Measurements from ENCODE around the gene ZNF692. TPM values are rescaled to one million over a fixed set of nuclear protein-coding genes. Genes with fewer than 3 reads are reported as not detected.

Gene ZNF692
- total and polyA plus RNA-seq, 3 experiments from 2014 or later = 9.6 to 58.7 (median 56.0) TPM

DNA sequence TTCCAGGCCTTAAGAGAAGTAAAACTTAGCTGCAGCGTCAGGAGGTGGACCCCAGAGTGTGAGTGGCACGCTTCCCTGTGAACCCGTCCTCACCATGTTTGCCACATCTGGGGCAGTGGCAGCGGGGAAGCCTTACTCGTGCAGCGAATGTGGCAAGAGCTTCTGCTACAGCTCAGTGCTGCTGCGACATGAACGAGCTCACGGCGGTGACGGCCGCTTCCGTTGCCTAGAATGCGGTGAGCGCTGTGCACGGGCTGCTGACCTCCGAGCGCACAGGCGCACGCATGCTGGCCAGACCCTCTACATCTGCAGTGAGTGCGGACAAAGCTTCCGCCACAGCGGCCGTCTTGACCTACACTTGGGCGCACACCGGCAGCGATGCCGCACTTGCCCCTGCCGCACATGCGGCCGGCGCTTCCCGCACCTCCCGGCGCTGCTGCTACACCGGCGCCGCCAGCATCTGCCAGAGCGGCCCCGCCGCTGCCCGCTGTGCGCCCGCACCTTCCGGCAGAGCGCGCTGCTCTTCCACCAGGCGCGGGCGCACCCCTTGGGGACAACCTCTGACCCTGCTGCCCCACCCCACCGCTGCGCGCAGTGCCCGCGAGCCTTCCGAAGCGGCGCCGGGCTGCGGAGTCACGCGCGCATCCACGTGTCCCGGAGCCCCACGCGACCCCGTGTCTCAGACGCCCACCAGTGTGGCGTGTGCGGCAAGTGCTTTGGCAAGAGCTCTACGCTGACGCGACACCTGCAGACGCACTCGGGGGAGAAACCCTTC lies 11.5 kb downstream of the ZNF692 start:
- Mint-ChIP-seq H3K4me1 (peaks cover 2 to 4% (median 2%) of the 10 kb centered on the region in 3 donors), H3K4me3 (no peak overlapping the region), H3K9me3 (no peaks in the 10 kb centered on the region), H3K36me3 (peaks cover 5 to 68% (median 8%) of the 10 kb centered on the region in 3 donors), H3K27ac (no peak overlapping the region), H3K27me3 (no peaks in the 10 kb centered on the region)
- no peak overlapping the region for H3K27ac ChIP-seq (ENCODE audit: low read depth, low read length)
- ChIA-PET POLR2A (no interaction called here), CTCF (no interaction called here)
- no peaks in the 10 kb centered on the region for H3K9me3 ChIP-seq (ENCODE audit: low read length)
- H3K4me3 ChIP-seq (ENCODE audit: low read length) = no peak overlapping the region
- peaks cover 2% of the 10 kb centered on the region for H3K4me1 ChIP-seq (ENCODE audit: insufficient read depth, low read length)
- peak in 1 of 5 donors; percentile 28 for DNase-seq
- peaks cover 20% of the 10 kb centered on the region for H3K36me3 ChIP-seq (ENCODE audit: insufficient read depth, low read length)
- no peaks in the 10 kb centered on the region for H3K27me3 ChIP-seq (ENCODE audit: insufficient read depth, low read length, poor library complexity, severe bottlenecking)

GRCh38 chr1:248844526-248844925 lies 14.4 kb downstream of the ZNF692 start:
- POLR2A ChIA-PET = no interaction called here
- no peaks in the 10 kb centered on the region for H3K9me3 ChIP-seq (ENCODE audit: low read length)
- H3K27me3 Mint-ChIP-seq = no peaks in the 10 kb centered on the region

DNA sequence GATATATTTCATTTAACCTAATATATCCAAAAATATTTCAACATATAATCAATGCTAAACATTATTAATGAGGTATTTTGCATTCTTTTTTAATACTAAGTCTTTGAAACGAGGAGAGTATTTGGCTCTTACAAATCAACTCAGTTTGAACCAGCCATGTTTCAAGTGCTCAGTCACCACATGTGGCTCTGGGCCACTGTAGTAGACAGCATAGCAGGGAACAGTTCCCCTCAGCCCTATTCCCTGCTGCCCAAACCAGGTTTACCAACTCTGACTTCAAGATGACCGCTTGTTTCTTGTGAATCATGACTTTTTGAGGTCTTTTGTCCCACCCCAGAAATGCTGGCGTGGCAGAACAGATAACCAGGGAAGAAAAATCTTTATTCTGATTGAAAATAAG lies 15.2 kb downstream of the ZNF692 start:
- Mint-ChIP-seq H3K4me1 (peaks cover 24 to 39% (median 36%) of the 10 kb centered on the region in 3 donors), H3K4me3 (no peak overlapping the region), H3K36me3 (peaks cover 1 to 57% (median 4%) of the 10 kb centered on the region in 3 donors), H3K9me3 (no peaks in the 10 kb centered on the region), H3K27me3 (no peaks in the 10 kb centered on the region), H3K27ac (peak overlapping the region in 1 of 8 donors; percentile 47)
- DNase-seq = no peak
- ChIA-PET CTCF (interaction anchor here (3.0 kb wide), 1 partner anchor 15 kb away, joined by 15 read pairs; the partner anchor contains the start of gene ZNF692), POLR2A (no interaction called here)
- no peaks in the 10 kb centered on the region for H3K27me3 ChIP-seq (ENCODE audit: insufficient read depth, low read length, poor library complexity, severe bottlenecking)
- no peak overlapping the region for H3K27ac ChIP-seq (ENCODE audit: low read depth, low read length)
- no peak overlapping the region for H3K4me3 ChIP-seq (ENCODE audit: low read length)
- H3K4me1 ChIP-seq (ENCODE audit: insufficient read depth, low read length) = peaks cover 21% of the 10 kb centered on the region
- H3K36me3 ChIP-seq (ENCODE audit: insufficient read depth, low read length) = peaks cover 16% of the 10 kb centered on the region
- H3K9me3 ChIP-seq (ENCODE audit: low read length) = no peaks in the 10 kb centered on the region

More at GRCh38 chr1:248844526-248844925, 14.4 kb downstream of the ZNF692 start:
- no peak overlapping the region for H3K4me3 ChIP-seq (ENCODE audit: low read length)
- CTCF ChIA-PET = interaction anchor here (0.8 to 1.3 kb wide), 2 partner anchors 14 to 18 kb away, joined by 3 to 4 read pairs; partner anchors contain the start of genes SH3BP5L and ZNF692
- H3K27ac ChIP-seq (ENCODE audit: low read depth, low read length) = no peak overlapping the region
- Mint-ChIP-seq H3K4me3 (no peak overlapping the region), H3K9me3 (no peaks in the 10 kb centered on the region), H3K27ac (no peak overlapping the region), H3K36me3 (peaks cover 5 to 62% (median 8%) of the 10 kb centered on the region in 3 donors), H3K4me1 (peaks cover 16 to 32% (median 28%) of the 10 kb centered on the region in 3 donors)
- peaks cover 17% of the 10 kb centered on the region for H3K4me1 ChIP-seq (ENCODE audit: insufficient read depth, low read length)
- peak in 1 of 5 donors; percentile 23 for DNase-seq
- H3K36me3 ChIP-seq (ENCODE audit: insufficient read depth, low read length) = peaks cover 20% of the 10 kb centered on the region
- H3K27me3 ChIP-seq (ENCODE audit: insufficient read depth, low read length, poor library complexity, severe bottlenecking) = no peaks in the 10 kb centered on the region

GRCh38 chr1:248842781-248843331 lies 16.0 kb downstream of the ZNF692 start:
- H3K27ac Mint-ChIP-seq = peak overlapping the region in 1 of 8 donors; percentile 17
- CTCF ChIA-PET = interaction anchor here (1.0 to 3.0 kb wide), 3 partner anchors 16 to 83 kb away, joined by 4 to 15 read pairs (median 5); partner anchors contain the start of genes SH3BP5L and ZNF692

DNA sequence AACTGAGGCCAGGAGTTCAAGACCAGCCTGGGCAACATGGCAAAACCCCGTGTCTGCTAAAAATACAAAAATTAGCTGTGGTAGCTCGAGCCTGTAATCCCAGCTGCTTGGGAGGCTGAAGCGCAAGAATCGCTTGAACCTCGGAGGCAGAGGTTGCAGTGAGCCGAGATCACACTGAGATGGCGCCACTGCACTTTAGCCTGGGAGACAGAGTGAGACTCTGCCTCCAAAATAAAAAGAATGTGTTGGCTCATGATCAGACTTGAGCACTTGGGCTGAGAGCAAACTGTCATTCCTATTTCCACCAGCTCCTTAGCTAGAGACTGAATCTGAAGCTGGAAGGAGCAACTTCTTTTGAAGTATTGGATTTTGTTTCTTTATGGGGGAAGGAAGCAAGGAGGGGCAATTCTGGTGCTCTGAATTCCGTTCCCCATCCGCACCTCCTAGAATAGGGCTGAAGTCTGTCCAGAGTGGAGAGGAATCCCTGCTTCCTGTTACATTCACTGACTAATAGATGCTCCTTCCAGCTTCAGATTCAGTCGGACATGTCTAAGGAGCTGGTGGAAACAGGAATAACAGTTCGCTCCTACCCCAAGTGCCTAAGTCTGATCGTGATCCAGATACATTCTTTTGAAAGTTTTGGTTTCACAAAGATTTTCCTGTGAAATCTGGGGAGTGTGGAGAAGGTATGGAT lies 17.0 kb downstream of the ZNF692 start:
- peaks cover 28% of the 10 kb centered on the region for H3K4me1 ChIP-seq (ENCODE audit: insufficient read depth, low read length)
- peak overlapping the region in 4 of 8 donors; percentile 64 to 91 (median 72) for H3K27ac Mint-ChIP-seq
- H3K36me3 ChIP-seq (ENCODE audit: insufficient read depth, low read length) = peaks cover 15% of the 10 kb centered on the region
- H3K9me3 Mint-ChIP-seq = no peaks in the 10 kb centered on the region
- H3K4me3 Mint-ChIP-seq = peak overlapping the region in 2 of 7 donors; percentile 8 to 72
- no peak overlapping the region for H3K27ac ChIP-seq (ENCODE audit: low read depth, low read length)
- peaks cover 24 to 39% (median 36%) of the 10 kb centered on the region in 3 donors for H3K4me1 Mint-ChIP-seq
- ChIA-PET POLR2A (interaction anchor here (5.1 kb wide), 1 partner anchor 17 kb away, joined by 57 read pairs; the partner anchor contains the start of gene ZNF692), CTCF (interaction anchor here (1.0 to 3.0 kb wide), 6 partner anchors 9 to 84 kb away, joined by 3 to 15 read pairs (median 4); partner anchors contain the start of genes SH3BP5L and ZNF692)
- peak in 3 of 5 donors; percentile 24 to 55 (median 32) for DNase-seq
- H3K9me3 ChIP-seq (ENCODE audit: low read length) = no peaks in the 10 kb centered on the region
- H3K27me3 Mint-ChIP-seq = no peaks in the 10 kb centered on the region
- no peak overlapping the region for H3K4me3 ChIP-seq (ENCODE audit: low read length)
- H3K27me3 ChIP-seq (ENCODE audit: insufficient read depth, low read length, poor library complexity, severe bottlenecking) = no peaks in the 10 kb centered on the region
- peaks cover 0 to 43% (median 3%) of the 10 kb centered on the region in 3 donors for H3K36me3 Mint-ChIP-seq

More at GRCh38 chr1:248842781-248843331, 16.0 kb downstream of the ZNF692 start:
- no peak overlapping the region for H3K4me3 Mint-ChIP-seq
- H3K9me3 Mint-ChIP-seq = no peaks in the 10 kb centered on the region
- POLR2A ChIA-PET = no interaction called here
- peak in 1 of 5 donors; percentile 33 for DNase-seq
- Histone ChIP-seq H3K9me3 (ENCODE audit: low read length) (no peaks in the 10 kb centered on the region), H3K27ac (ENCODE audit: low read depth, low read length) (peak overlapping the region; percentile 4), H3K4me1 (ENCODE audit: insufficient read depth, low read length) (peaks cover 21% of the 10 kb centered on the region), H3K27me3 (ENCODE audit: insufficient read depth, low read length, poor library complexity, severe bottlenecking) (no peaks in the 10 kb centered on the region), H3K36me3 (ENCODE audit: insufficient read depth, low read length) (peaks cover 15% of the 10 kb centered on the region), H3K4me3 (ENCODE audit: low read length) (no peak overlapping the region)
- H3K36me3 Mint-ChIP-seq = peaks cover 0 to 51% (median 3%) of the 10 kb centered on the region in 3 donors
- peaks cover 24 to 39% (median 36%) of the 10 kb centered on the region in 3 donors for H3K4me1 Mint-ChIP-seq
- no peaks in the 10 kb centered on the region for H3K27me3 Mint-ChIP-seq

GRCh38 chr1:248840946-248841345 lies 17.9 kb downstream of the ZNF692 start:
- no peaks in the 10 kb centered on the region for H3K9me3 ChIP-seq (ENCODE audit: low read length)
- DNase-seq = no peak
- H3K27ac ChIP-seq (ENCODE audit: low read depth, low read length) = no peak overlapping the region
- POLR2A ChIA-PET = interaction anchor here (5.1 kb wide), 1 partner anchor 18 kb away, joined by 57 read pairs; the partner anchor contains the start of gene ZNF692
- H3K36me3 ChIP-seq (ENCODE audit: insufficient read depth, low read length) = peaks cover 8% of the 10 kb centered on the region
- Mint-ChIP-seq H3K4me3 (peak overlapping the region in 6 of 7 donors; percentile 18 to 72 (median 28)), H3K27me3 (no peaks in the 10 kb centered on the region), H3K27ac (peak overlapping the region in 6 of 8 donors; percentile 36 to 83 (median 62)), H3K4me1 (peaks cover 24 to 39% (median 36%) of the 10 kb centered on the region in 3 donors), H3K36me3 (peaks cover 0 to 34% (median 3%) of the 10 kb centered on the region in 3 donors), H3K9me3 (no peaks in the 10 kb centered on the region)
- H3K27me3 ChIP-seq (ENCODE audit: insufficient read depth, low read length, poor library complexity, severe bottlenecking) = no peaks in the 10 kb centered on the region
- CTCF ChIA-PET = interaction anchor here (2.0 to 3.0 kb wide), 2 partner anchors 14 to 17 kb away, joined by 5 to 15 read pairs; partner anchors contain the start of genes SH3BP5L and ZNF692
- H3K4me3 ChIP-seq (ENCODE audit: low read length) = no peak overlapping the region
- H3K4me1 ChIP-seq (ENCODE audit: insufficient read depth, low read length) = peaks cover 28% of the 10 kb centered on the region

DNA sequence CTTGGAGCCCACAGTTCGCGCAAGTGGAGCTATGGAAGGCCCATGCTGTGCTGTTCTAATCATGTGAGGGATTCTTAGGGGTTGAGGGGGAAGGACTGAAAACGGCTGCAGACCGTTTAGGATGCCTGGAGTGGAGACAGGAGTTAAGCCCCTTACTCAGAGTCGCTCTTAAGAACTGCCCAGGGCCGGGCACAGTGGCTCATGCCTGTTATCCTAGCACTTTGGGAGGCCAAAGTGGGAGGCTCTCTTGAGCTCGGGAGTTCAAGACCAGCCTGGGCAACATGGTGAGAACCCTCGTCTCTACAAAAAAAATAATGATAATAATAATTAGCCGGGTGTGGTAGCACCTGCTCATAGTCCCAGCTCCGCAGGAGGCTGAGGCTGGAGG lies 19.7 kb downstream of the ZNF692 start:
- ChIA-PET POLR2A (interaction anchor here (2.7 to 5.1 kb wide), 3 partner anchors 12 to 34 kb away, joined by 16 to 57 read pairs (median 31); partner anchors contain the start of genes SH3BP5L and ZNF692), CTCF (interaction anchor here (0.6 to 4.0 kb wide), 4 partner anchors 11 to 23 kb away, joined by 3 to 49 read pairs (median 22); partner anchors contain the start of genes SH3BP5L and ZNF692)
- Mint-ChIP-seq H3K36me3 (peaks cover 0 to 16% (median 0%) of the 10 kb centered on the region in 3 donors), H3K27ac (peak overlapping the region in 5 of 8 donors; percentile 98 to 100 (median 99)), H3K4me3 (no peak overlapping the region), H3K27me3 (no peaks in the 10 kb centered on the region), H3K9me3 (no peaks in the 10 kb centered on the region), H3K4me1 (peaks cover 24 to 39% (median 36%) of the 10 kb centered on the region in 3 donors)
- no peaks in the 10 kb centered on the region for H3K9me3 ChIP-seq (ENCODE audit: low read length)
- H3K4me1 ChIP-seq (ENCODE audit: insufficient read depth, low read length) = peaks cover 28% of the 10 kb centered on the region
- DNase-seq = no peak
- H3K27me3 ChIP-seq (ENCODE audit: insufficient read depth, low read length, poor library complexity, severe bottlenecking) = no peaks in the 10 kb centered on the region
- H3K27ac ChIP-seq (ENCODE audit: low read depth, low read length) = peak overlapping the region; percentile 97
- H3K4me3 ChIP-seq (ENCODE audit: low read length) = peak overlapping the region; percentile 74
- no peaks in the 10 kb centered on the region for H3K36me3 ChIP-seq (ENCODE audit: insufficient read depth, low read length)
